SU-DHL-6 (cell line): Measurements from ENCODE around the gene PPARA.

Experiments used
- CTCF ChIP-seq: fragments of 200-600 bp; sonication (generic); IDR thresholded peaks from one replicate; pipeline ENCODE4 v1.5.1; 2017; ENCODE audit warnings: antibody characterized with exemption, mild to moderate bottlenecking, low read length, moderate library complexity; ENCODE audit not compliant: insufficient read depth, poor library complexity, severe bottlenecking
- EZH2phosphoT487 ChIP-seq: fragments of 200-600 bp; sonication (generic), shearing (Covaris generic); conservative IDR thresholded peaks from 2 replicates; pipeline ENCODE4 v1.6.1; 2018; ENCODE audit warnings: mild to moderate bottlenecking, antibody characterized with exemption, low read length, moderate library complexity, mixed read lengths

DNA sequence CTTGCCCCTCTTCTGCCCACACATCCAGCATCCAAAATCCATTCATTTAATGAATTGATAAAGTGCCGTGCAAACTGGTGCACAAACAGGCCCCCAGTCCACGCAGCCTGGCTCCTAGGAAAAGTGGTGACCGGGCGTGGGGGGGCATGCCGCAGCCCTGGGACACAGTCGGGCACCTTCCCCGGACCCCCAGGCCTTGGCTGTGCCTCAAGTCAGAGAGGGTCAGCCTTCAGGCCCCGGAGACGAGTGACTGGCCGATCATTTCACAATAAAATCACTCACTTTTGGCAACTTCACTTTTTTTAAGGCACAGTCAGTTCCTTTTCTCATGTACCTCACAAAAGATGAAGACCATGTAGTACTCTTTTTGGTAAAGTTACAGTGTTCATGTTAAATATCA lies 91.8 kb downstream of the PPARA start:
- TF ChIP-seq CTCF (no peak), EZH2phosphoT487 (no peak)
